Osteocyte (in vitro differentiated cells): ENCODE data around the gene CHD5. TPM values are rescaled to one million over a fixed set of nuclear protein-coding genes. Genes with fewer than 3 reads are reported as not detected.
"Not testable (repeated sequence)": the region's sequence is repeated elsewhere in the genome, so short reads cannot be mapped to it uniquely, and the experiment has no call there.

Experiments
- DNase-seq: peaks from one replicate; pipeline ENCODE4 v3.0.0; 2021; ENCODE audit warnings: mixed read lengths; ENCODE audit not compliant: unreplicated experiment; ENCODE audit errors: extremely low spot score
- H3K27ac Mint-ChIP-seq: one replicate; pipeline ENCODE4 v1.8.0; 2021; ENCODE audit warnings: mild to moderate bottlenecking, mixed read lengths; ENCODE audit not compliant: unreplicated experiment
- H3K27me3 Mint-ChIP-seq: one replicate; pipeline ENCODE4 v1.8.0; 2021; ENCODE audit warnings: mixed read lengths; ENCODE audit not compliant: unreplicated experiment
- H3K36me3 Mint-ChIP-seq: one replicate; pipeline ENCODE4 v1.8.0; 2021; ENCODE audit warnings: mixed read lengths; ENCODE audit not compliant: unreplicated experiment
- H3K4me1 Mint-ChIP-seq: one replicate; pipeline ENCODE4 v1.8.0; 2021; ENCODE audit warnings: mixed read lengths; ENCODE audit not compliant: unreplicated experiment
- H3K4me3 Mint-ChIP-seq: one replicate; pipeline ENCODE4 v1.8.0; 2021; ENCODE audit warnings: mild to moderate bottlenecking, moderate library complexity, mixed read lengths; ENCODE audit not compliant: unreplicated experiment
- H3K9me3 Mint-ChIP-seq: one replicate; pipeline ENCODE4 v1.8.0; 2021; ENCODE audit warnings: mixed read lengths; ENCODE audit not compliant: unreplicated experiment
- total RNA-seq: library from RNA; stranded (reverse); gene quantifications from 2 replicates; pipeline ENCODE4 v1.2.1, GENCODE V29; 2021
- TF ChIP-seq, protein P1 (sequence below): fragments of 200-600 bp; sonication (generic); IDR thresholded peaks from 2 replicates; pipeline ENCODE4 v1.5.0; 2021; ENCODE audit warnings: antibody characterized with exemption, mild to moderate bottlenecking, moderate library complexity

The CHD5 gene
- total RNA-seq, 1 donor from 2014 or later: 0.43 TPM

DNA sequence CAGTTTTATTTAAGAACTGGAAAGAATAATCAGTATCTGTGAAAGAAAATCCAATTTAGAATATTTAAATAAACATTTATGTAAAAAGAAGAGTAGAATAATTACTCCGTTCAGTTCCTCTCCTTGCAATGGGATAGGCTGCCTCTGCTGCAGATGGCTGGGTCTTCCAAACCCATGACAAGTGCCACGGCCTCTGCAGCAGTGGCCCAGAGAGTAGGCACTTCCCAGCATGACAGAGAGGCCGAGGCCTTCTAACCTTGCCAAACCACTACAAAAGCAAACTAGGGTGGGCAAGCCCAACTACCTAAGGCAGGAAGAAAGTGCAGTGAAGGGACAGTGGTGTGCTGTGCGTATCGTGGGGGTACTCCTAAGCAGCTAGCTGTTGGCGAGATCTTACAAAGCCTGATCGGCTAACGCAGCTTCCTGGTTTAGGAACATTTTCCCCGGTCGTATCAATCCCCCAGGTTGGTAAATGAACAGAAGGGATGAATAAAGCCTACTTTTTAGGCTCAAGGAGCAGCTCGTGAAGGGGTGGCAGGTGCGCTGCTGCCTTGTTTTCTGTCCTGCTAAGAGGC is 41.2 kb upstream of the CHD5 start:
- Mint-ChIP-seq H3K27ac (no peak overlapping the region), H3K4me3 (no peak overlapping the region), H3K27me3 (no peaks in the 10 kb centered on the region), H3K9me3 (no peaks in the 10 kb centered on the region), H3K36me3 (peaks cover 22% of the 10 kb centered on the region), H3K4me1 (no peaks in the 10 kb centered on the region)
- TF ChIP-seq, protein P1, sequence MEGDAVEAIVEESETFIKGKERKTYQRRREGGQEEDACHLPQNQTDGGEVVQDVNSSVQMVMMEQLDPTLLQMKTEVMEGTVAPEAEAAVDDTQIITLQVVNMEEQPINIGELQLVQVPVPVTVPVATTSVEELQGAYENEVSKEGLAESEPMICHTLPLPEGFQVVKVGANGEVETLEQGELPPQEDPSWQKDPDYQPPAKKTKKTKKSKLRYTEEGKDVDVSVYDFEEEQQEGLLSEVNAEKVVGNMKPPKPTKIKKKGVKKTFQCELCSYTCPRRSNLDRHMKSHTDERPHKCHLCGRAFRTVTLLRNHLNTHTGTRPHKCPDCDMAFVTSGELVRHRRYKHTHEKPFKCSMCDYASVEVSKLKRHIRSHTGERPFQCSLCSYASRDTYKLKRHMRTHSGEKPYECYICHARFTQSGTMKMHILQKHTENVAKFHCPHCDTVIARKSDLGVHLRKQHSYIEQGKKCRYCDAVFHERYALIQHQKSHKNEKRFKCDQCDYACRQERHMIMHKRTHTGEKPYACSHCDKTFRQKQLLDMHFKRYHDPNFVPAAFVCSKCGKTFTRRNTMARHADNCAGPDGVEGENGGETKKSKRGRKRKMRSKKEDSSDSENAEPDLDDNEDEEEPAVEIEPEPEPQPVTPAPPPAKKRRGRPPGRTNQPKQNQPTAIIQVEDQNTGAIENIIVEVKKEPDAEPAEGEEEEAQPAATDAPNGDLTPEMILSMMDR: no peak
- DNase-seq: no peak

DNA sequence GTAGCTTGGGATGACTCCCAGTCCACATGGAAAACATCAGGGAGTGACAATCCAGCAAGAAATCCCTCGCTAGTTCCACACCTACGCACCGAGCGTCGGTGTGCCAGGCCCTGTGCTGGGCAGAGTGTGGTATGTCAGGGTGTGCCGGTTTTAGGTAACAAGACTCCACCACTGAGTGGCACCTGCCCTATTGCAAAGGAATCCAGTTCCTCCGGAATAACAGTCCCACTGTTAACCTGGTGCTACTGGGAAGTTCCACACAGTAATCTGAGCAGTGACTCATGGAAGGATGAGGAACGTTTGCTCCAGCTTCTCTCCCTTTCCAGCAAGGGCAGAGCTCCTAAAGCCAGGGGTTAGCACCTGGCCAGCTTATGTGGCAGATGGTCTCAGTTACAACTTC is 40.1 kb upstream of the CHD5 start:
- no peak for DNase-seq
- Mint-ChIP-seq H3K4me3 (no peak overlapping the region), H3K27ac (no peak overlapping the region), H3K4me1 (no peaks in the 10 kb centered on the region), H3K36me3 (peaks cover 20% of the 10 kb centered on the region), H3K9me3 (no peaks in the 10 kb centered on the region), H3K27me3 (no peaks in the 10 kb centered on the region)
- TF ChIP-seq, protein P1: no peak

DNA sequence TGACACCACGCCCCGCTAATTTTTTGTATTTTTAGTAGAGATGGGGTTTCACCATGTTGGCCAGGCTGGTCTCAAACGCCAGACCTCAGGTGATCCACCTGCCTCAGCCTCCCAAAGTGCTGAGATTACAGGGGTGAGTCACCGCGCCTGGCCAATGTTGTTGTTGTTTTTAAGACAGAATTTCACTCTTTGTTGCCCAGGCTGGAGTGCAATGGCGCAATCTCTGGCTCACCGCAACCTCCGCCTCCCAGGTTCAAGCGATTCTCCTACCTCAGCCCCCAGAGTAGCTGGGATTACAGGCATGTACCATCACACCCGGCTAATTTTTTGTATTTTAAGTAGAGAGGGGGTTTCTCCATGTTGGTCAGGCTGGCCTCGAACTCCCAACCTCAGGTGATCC is 39.5 kb upstream of the CHD5 start:
- H3K4me1 Mint-ChIP-seq, DNase-seq, H3K27ac Mint-ChIP-seq, H3K27me3 Mint-ChIP-seq, H3K9me3 Mint-ChIP-seq, H3K4me3 Mint-ChIP-seq: not testable (repeated sequence)
- peaks cover 14% of the 10 kb centered on the region for H3K36me3 Mint-ChIP-seq

DNA sequence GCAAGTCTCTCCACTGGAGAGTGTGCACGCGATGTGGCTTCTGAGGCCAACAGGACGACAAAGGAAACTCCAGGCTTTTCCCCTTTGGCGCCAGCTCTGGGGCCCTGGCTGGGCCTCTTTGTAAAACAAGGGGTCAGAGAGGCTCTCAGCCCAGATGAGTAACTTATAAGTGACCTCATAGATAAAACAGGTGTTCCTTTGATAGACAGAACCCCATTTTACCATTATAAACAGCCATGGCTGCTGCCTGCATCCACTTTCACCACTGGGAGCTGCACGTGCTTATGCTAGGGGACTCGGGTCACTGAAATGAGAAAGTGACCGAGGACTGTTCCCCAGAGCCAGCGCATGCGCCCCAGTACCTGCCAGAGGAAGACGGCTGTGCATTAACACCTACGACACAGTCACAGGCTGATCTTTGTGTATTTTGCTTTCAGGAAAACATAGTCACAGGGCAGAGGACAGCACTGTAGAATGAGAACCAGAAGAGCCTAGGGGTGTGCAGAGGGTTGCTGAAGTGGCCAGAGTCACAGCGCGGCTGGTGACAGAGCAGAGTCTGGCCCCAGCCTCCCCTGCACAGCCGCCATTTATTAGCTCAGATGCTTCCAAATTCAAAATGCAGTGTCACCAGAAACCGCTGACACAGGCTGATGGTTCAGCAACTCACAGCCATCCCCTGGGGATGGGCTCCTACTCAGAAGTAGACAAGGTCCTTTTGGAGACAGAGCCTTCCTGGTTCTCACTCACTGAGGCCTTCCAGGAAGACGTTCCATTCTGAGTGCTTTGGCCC is 38.4 kb upstream of the CHD5 start:
- Mint-ChIP-seq H3K4me3 (no peak overlapping the region), H3K9me3 (no peaks in the 10 kb centered on the region), H3K27ac (no peak overlapping the region), H3K27me3 (no peaks in the 10 kb centered on the region), H3K4me1 (no peaks in the 10 kb centered on the region), H3K36me3 (peaks cover 7% of the 10 kb centered on the region)
- no peak for DNase-seq
- TF ChIP-seq, protein P1: no peak

DNA sequence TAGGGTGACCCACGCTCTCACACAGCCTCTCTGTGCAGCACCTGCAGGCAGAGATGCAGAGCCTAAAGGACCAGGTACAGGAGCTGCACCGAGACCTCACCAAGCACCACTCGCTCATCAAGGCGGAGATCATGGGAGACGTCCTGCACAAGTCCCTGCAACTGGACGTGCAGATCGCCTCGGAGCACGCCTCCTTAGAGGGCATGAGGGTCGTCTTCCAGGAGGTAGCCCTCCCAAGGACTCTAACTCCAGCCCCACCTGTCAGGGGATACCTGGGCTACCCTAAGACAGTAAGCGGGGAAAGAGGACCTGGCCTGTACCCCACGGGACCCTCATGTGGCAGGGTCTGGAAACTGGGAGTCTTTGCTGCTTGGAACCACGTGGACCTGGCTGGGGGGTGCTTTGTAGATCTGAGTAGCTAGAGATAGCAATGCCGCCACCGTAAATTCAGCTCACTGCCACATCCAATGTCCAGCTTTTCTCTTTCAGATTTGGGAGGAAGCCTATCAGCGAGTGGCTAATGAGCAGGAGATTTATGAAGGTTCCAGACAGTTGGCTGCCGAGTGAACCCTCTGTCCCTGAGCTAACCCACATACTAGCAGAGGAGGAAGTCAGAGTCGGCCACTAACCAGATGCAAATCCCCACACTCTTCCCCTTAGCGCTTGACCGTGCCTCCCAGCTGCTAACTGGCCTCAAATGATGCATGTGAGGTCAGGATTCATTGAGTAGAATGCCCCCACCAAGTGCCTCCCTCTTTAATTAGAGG is 32.3 kb upstream of the CHD5 start:
- Mint-ChIP-seq H3K4me1 (peaks cover 9% of the 10 kb centered on the region), H3K9me3 (no peaks in the 10 kb centered on the region), H3K36me3 (peaks cover 9% of the 10 kb centered on the region), H3K4me3 (no peak overlapping the region), H3K27ac (no peak overlapping the region), H3K27me3 (no peaks in the 10 kb centered on the region)
- TF ChIP-seq, protein P1: no peak
- DNase-seq: no peak
